Body of pancreas (tissue), 4 donors: ENCODE data around the gene RNF112.

Experiments used
- CTCF ChIP-seq, 7 experiments: fragments of 450-650 bp in 4 of 7; fragments of 200-600 bp in 3 of 7; sonication (generic) in 3 of 7; IDR thresholded peaks; one replicate each; pipeline ENCODE4 v1.5.1; 2016 to 2019; ENCODE audit warnings: antibody characterized with exemption in 7 of 7
- POLR2A ChIP-seq, 3 donors: fragments of 450-650 bp; IDR thresholded peaks; one replicate each; pipeline ENCODE4 v1.6.1; 2016; ENCODE audit warnings: antibody characterized with exemption in 3 of 3, mild to moderate bottlenecking in 2 of 3

- TF ChIP-seq CTCF (IDR thresholded peaks at IDR 0.05) (no peak), POLR2A (IDR thresholded peaks at IDR 0.05) (no peak)
These were observed 35.3 kb upstream of the RNF112 start for GRCh38 chr17:19375732-19376131.
